ENCODE data around the gene CASZ1.

DNA sequence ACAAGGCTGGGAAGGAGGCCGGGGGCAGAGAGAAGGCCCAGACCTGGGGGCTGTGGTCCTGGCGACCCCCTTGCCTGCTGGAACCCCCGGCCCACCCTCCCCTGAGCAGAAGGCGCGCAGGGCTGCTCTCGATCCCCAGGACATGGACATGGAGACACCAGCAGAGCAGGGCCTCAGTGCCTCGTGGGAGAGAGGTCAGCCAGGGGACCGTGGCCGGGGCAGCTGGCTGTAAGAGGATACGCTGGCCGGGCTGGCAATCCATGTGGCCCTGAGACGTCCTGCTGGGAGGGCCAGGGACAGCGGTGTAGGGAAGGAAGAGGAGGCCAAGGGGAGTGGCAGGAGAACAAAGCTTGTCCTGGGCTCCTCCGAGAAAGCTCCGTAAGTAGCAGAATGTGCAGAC lies 132.2 kb downstream of the CASZ1 start:
- TF ChIP-seq, protein P1, sequence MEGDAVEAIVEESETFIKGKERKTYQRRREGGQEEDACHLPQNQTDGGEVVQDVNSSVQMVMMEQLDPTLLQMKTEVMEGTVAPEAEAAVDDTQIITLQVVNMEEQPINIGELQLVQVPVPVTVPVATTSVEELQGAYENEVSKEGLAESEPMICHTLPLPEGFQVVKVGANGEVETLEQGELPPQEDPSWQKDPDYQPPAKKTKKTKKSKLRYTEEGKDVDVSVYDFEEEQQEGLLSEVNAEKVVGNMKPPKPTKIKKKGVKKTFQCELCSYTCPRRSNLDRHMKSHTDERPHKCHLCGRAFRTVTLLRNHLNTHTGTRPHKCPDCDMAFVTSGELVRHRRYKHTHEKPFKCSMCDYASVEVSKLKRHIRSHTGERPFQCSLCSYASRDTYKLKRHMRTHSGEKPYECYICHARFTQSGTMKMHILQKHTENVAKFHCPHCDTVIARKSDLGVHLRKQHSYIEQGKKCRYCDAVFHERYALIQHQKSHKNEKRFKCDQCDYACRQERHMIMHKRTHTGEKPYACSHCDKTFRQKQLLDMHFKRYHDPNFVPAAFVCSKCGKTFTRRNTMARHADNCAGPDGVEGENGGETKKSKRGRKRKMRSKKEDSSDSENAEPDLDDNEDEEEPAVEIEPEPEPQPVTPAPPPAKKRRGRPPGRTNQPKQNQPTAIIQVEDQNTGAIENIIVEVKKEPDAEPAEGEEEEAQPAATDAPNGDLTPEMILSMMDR (IDR thresholded peaks at IDR 0.05) = no peak
- no peak for TF ChIP-seq POLR2A (IDR thresholded peaks at IDR 0.05)

Measured in adrenal gland (tissue), 5 donors.